Limb (tissue), 2 donors: ENCODE results near the gene MPG.

Experiments used
- DNase-seq, 2 donors: peaks; one replicate each; pipeline ENCODE4 v3.0.0-alpha.2; 2016; ENCODE audit errors: extremely low spot score in 2 of 2

MPG gene

DNA sequence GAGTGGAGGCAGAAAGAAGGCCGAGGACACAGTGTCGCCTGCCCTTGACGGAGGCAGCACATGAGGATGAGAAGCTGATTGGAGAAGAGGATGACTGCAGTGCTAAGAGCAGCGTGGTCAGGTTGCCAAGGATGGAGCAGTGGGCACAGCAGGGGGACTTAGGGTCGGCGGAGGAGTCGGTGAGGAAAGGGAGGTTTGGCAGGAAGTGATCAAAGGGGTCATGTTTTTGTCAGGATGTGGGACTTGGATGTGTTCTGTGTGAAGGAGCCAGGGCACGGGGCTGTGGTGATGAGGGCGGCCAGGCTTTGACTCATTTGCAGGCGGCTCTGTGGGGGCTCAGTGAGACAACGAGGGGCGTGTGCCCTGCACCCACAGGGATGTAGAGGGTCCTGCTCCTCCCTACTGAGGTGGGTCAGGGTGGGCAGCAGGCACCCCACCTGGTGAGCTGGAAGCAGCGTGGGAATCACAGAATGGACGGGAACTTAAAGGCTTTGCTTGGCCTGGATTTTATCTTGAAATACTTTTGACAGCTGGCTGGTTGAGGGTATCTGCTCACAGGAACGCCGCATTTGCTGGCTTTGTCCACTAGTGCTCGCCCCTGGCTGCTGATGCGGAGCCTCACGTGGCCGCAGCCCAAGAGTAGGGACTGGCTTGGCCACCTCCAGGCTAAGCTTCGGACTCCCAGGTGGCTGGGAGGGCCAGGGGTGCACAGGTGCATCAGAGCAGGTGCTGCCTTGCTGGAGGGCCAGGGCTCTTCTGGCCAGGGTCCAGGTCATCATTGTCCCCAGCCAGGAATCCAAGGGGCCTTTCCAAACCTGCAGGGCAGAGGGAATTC lies 6.0 kb downstream of the MPG start:
- DNase-seq: no peak

DNA sequence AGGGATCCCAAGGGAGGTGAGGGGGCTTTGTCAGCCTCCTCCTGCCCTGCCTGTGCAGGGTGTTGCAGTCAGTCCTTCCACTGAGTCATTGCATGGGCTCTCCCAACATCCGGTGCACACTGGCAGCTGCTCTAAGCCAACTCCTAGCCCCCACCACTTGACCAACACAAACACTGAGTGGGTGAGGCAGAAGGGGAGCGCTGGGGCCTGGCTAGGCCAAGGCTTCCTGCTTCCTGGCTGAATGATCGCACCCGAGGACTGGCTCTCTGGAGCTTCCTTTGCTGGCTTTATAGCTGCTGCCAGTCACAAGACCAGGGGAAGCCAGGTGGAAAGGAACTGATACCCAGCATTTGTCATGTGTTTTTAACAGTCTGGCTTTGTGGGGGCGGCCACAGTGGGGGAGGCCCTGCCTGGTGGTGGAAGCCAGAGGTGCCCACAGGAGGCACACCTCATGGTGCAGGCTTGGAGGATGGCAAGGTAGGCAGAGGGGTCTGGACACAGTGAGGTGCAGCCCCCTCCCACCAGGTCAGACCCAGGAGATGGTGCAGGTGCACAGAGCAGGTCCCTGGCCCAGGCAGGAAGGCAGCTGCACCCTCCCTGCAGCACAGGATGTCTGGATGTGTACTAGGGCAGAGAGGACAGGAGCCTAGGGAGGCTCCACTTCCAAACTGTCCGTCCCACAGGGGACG lies 6.8 kb downstream of the MPG start:
- DNase-seq: no peak

DNA sequence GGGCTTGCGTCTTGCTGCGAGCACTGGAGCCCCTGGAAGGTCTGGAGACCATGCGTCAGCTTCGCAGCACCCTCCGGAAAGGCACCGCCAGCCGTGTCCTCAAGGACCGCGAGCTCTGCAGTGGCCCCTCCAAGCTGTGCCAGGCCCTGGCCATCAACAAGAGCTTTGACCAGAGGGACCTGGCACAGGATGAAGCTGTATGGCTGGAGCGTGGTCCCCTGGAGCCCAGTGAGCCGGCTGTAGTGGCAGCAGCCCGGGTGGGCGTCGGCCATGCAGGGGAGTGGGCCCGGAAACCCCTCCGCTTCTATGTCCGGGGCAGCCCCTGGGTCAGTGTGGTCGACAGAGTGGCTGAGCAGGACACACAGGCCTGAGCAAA lies 7.4 kb downstream of the MPG start:
- DNase-seq: no peak

DNA sequence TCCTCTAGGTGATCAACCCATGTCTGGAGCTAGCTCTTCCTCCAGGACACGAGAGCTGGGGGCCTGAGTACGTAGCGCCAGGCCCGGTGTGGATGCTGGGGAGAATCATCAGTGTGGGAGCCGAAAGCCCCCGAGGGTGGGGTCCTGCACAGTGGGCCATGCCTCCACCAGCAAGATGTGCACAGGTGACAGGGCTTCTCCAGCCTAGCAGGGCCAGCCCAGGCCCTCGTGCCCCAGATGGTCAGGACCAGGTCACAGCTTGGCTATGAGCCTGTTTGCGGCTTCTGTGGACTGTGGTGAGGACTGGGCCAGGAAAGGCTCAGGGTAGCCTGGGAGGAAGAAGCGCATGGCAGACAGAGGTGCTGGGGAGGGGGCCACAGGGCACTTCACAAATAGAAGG lies 7.8 kb downstream of the MPG start:
- DNase-seq: no peak

DNA sequence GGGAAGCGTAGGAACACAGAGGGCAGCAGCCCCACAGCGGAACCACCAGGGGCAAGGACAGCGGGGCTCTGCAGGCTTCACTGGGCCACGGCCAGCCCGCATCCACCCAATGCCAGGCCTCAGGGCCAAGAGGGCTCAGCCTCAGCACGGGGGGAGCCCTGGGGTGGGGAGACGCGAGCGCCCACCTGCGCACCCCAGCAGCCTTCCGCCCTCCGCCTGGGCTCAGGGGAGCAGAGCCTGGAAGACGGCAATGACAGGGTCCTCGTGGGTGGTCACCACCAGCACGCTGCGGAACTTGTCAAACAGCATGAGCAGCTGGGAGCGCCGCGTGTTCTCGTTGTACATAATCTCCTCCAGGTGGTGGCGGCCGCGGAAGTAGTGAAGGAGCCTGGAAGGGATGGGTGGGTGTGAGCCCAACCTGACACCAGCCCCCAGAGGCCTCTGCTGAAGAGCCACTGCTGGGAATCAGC lies 8.5 kb downstream of the MPG start:
- DNase-seq: no peak

DNA sequence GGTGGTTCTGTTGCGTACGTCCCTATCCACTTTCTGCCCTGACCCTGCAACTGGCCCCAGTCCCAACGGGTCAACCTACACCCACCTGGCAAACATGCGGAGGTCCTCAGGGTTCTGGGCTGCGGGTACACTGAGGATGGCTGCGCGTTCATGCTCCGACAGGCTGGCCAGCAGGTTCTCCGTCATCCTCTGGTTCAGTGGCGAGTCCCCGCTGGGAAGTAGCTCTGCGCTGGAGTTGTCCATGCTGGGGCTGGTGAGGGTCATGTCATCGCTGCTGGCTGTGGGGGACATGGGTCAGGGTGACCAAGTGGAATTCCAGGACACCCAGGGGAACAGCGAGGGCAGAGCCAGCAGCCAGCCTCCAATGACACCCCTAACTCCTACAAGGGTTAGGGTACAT lies 10.6 kb downstream of the MPG start:
- DNase-seq: no peak

DNA sequence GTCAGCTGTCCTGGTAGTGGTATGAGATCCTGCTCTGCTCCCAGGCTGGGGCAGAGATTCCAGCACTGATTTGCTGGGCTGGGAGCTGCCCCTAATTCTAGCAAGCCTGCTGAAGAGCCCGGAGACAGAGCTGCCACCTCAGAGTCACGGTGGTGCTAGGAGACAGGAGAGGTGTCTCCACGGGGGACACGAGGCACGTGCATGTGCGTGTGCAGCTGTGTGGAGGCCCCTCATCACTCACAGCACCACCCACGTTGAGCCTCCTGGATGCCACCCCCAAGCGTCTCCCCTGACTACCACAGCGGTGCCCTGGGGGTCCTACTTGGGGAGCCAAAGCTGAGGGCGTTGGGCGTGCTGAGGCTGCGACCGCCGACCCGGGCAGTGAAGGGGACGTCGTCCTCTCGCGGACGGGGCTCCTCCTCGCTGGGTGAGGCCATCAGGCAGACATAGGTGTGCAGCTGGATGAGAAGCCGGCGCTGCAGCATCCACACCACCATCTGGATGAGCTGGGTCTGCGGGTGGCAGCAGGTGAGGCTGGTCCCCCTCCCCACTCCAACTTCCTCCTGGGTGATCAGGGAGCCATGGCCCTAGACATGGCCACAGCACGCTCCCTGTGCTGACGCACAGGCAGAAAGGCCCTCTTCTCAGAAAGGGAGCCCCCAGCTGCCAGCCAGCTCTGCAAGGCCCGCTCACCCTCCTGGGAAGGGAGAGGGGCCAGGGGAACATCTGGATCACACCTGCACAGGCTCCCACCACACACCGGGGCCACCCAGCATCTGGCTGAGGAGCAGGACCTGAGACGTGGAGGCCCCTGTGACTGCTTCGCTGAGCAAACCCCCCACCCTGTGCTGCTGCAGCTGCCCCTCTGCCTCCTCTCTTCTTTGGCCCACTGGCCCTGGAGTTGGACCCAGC lies 11.6 kb downstream of the MPG start:
- DNase-seq: no peak

DNA sequence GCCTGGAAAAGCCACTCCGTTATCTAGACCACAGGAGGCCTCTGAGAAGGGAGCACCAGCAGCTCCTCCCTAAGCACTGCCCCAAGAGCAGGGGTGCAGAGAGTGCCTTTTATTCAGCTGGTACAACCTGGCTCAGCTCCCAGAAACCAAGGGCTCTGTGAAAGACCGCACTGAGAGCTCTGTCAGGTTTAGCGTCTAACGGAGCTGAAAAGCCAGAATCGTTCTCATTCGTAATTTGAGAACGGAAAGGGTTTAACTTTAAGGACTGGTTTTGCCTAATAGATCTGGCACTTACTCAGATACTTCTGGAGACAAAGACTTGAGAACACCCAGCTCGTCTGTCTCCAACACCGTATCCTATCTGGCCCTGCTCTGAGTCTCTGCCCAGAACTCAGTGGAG lies 13.5 kb downstream of the MPG start:
- peak; percentile 27 to 62 for DNase-seq

DNA sequence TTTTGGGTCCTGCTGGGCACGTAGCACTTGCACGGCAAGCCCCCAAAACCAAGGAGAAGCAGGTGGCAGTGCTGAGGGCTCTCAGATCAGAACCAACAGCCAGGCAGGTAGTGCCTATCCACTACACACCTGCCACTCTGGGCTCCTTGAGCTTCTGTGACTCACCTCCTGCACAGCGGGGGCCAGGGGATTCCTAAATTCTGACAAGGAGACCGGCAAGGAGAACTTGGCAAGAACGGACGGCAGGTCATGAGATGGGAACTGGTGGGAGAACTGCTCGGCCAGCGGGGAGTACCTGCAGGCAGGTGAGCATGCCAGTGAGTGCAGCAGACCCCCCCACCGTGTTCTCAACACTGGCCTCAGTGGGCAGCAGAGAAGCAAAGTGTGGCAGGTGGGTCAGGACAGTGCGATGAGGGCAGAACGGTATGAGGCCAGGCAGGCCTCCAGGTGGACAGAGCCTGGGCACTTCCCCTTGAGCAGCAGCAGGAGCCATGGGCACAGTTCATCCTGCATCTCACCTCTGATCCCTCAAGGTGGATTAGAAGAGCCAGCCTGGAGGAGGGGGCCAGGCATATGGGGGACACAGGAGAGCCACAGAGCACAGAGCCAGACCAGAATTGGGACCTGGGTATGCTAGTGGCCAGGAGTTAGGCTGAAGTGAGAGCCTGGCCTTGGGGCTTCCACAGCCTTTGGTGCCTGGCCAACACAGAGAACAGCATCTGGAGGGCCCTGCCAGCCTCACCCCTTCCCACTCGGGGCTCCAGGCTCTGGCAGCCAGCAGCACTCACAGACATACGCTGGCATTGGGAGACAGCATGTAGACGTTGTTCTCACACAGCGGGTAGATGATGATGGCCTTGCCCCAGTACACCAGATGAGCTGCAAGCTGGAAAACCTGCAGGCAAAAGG lies 14.7 kb downstream of the MPG start:
- no peak for DNase-seq

DNA sequence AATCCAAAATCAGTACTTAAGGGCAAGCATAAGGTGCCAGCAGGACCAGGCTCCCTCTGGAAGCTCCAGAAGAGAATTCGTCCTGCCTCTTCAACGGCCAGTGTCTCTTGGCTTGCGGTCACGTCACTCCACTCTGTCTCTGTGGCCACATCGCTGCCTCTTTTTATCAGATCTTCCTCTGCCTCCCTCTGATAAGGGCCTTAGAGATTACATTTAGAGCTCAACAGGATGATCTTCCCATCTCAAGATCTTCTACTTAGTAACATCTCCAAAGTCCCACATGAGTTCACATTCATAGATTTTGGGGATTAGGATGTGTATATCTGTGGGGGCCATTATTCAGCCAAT lies 16.9 kb downstream of the MPG start:
- no peak for DNase-seq

DNA sequence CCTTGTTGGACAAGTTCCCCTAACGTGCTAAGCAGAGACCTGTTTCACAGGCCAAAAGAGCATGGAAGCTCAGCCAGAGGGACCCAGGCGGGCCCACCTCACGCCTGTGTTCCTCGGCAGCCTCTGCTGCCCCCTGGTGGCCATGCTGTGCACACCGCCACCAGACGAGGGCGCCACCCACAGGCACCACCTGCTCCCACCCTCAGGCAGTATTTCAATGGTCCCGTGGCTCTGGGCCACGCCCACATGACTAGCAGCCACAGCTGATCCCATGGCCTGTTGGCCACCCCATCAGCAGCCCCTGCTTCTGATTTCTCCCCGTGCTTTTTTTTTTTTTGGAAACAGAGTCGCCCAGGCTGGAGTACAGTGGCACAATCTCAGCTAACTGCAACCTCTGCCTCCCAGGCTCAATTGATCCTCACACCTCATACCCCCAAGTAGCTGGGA lies 18.9 kb downstream of the MPG start:
- peak; percentile 62 to 87 for DNase-seq

DNA sequence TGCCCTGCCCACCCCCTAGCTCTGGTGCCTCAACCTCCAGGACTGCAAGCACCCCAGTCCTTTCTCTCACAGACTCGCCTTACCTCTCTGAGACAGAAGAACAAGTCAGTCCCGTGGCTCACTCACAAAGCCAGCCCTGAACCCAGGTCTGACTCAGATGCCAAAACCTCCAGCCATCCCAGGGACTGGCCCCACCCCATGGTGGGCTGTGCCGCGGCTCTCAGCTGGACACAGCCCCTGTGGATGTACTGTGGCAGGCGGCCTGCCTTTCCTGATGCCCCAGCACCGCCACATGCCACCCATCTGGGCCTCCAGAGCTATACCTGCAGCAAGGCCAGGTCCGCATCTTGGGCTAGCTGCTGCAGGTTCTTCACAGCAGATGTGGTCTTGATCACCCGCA lies 19.8 kb downstream of the MPG start:
- DNase-seq: no peak

DNA sequence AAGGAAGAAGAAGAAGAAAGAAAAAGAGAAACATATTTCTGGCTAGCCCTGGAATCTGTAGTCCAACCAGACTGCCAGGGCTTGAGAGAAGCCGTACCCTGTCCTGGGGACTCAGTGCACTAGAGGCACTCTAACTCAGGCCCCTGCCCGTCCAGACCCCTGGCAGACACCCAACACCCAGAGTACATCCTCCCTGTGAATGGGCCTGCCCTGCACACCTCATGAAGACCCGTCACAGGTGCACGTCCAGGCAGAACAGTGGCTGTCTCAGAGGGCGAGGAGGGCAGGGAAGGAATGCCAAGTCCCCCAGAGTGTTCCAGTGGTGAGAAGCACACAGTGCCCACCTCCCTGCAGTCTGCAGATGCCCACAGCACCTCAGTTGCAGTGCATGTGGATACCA lies 23.0 kb downstream of the MPG start:
- DNase-seq: no peak

DNA sequence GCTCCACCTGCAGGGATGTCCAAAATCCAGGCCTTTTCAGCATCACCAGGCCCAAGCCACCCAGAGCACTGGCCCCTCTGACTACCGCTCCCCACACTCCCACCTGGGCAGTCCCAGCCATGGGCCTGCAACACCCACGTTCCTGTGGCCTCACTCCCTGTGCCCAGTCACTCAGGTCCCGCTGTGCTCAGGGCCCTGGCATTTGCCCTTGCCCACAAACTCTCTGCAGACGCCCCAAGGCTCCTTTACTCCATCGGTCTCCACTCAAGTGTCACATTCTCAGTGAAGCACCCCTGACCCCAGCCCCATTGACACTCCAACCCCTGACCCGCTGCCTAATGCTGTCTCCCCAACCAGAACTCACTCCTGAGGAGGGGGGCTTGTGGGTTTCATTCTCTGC lies 23.6 kb downstream of the MPG start:
- no peak for DNase-seq

DNA sequence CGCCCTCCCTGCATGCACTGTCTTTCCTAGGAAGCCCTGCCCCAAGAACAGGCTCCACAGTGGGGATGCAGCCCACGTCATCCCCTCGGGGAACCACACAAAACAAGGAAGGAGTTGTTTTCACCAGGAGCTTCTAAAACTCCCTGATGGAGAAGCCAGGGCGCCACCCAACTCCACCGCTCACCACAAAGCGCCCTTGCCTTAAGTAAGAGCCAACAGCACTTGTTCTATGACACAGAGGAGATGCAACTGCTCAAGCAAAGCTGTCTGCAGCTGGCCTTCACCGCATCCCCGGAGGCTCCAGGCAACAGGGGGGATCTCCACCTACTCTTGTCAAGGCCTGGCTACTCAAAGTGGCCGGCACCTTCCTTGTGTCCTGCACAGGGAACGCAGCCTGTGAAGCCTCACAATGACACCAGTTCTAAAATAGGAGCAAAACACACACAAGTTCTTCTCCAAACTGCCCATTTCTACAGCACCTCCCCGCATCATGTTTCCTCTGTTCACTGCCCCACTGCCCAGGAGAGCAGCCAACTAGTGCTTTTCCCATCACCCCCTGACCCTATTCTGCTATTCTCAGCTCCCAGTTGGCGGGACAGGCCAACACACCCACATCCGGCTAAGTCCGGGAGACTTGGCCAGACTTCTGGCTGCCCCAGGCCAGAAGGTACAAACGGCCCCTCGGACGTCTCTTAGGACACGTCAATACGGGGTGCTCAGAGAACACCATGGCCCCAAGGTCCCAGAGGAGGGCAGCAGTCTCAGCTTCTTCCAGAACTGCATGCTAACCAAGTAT lies 24.2 kb downstream of the MPG start:
- no peak for DNase-seq

DNA sequence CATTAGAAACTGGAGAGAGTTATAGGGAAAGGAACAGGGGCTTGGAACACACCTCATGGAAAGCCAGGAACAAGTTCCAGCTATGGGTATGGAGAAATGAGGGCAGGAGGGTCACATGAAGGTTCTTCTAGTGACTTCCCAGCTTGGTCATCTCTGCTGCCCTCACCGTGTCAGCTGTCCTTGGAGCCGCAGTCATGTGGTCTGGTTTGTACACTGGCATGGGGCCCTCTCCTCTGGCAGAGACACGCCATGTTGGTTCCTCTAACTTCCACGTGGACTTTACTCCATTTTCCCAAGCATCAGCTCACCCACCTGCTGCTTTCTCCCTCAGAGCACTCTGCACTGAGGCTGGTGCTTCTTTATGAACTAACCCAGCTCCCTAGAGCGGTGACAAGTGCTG lies 26.3 kb downstream of the MPG start:
- no peak for DNase-seq

DNA sequence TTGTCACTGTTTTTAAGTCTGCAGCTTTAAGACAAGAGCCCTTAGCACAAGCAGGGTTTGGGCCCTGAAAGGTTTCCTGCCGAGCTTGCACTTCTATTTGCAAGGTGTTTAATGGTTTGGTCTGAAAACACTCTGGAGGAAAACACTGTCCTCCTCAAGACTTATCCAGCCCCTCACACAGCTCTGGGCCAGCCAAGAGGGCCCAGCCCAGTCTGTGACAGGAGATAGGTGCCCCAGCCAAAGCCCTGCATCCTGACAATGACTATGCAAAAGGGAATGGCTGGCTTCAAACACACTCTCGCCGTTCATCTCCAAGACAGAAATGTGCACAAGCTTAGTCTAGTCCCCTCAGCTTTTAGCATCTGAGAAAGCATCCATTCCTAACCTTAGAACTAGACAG lies 26.9 kb downstream of the MPG start:
- no peak for DNase-seq

DNA sequence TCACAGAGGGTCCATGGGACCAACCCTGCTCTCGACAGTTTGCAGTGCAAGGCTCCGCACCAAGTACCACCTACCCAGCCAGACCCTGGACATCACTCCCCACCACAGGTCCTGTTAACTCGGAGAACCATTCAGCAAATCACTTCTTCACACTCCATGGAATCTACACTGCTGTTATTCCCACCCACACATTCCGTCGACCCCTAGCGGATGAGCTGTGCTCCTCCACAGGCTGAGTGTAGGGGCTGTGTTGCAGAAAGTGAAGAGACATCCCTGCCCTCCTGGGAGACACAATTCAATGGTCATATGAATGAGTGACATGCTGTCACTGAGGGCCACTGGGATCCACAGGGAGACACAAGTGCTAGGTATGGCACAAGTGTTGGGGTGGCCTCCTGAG lies 27.5 kb downstream of the MPG start:
- DNase-seq: no peak

DNA sequence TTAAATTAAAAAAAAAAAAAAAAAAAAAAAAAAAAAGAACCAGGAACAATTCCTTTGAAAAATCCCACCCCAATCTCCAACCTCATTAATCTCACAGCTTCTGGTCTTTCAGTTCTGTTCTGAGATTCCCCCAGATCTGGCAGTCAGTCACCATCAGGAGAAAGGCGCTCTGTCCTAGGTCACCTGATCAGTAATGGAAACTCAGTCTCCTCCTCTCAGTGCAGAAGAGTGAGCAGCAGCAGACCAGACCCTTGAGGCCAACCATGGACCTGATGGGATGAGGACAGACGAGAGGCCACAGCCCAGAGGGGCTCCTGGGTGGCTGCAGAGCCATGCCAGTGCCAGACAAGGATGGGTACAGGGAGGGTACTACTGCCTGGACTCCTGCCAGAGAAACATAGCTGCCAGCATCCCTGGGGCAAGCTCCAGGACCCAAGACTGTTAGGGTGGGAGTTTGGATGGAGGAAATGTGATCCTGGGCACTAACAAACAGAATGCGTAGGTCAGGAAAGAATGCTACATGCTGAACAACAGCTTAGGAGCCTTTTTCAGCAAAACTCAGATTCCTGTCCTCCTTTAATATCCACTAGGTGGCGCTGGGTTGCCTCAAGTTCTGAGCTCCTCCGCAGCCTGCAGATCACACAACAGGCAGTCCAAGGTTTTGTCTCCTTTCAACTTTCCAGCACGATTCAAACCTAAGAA lies 28.7 kb downstream of the MPG start:
- peak; percentile 62 to 82 for DNase-seq
